ENCODE results near the gene PRKN. TPM values are rescaled to one million over a fixed set of nuclear protein-coding genes. Genes with fewer than 3 reads are reported as not detected.

Gene PRKN
- total and polyA plus RNA-seq, 2 donors (not counting 3 experiments of a cell fraction or from before 2014, with no cell fraction given) = 0.06 TPM; not detected in 1

DNA sequence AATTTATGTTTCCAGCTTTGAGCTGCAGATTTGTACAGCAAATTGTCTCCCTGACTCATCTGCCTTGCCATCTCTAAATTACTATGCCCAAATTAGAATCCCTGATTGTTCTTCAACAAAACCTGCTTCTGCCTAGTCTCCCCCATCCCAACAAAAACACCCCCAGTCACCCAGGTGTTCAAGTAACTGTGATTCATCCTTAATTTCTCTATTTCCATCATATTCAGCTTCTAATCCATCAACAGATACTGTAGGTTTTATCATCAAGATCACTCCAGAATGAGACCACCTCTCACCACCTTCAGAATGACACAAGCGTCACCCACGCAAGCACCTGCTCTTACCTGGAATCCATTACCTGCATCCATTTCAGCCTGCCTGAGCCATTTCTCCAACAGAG lies 498.5 kb downstream of the PRKN start:
- no peaks in the 10 kb centered on the region for H3K27me3 ChIP-seq (ENCODE audit: control insufficient read depth in 2 of 2, insufficient read depth in 2 of 2, low read length in 2 of 2)
- no peaks in the 10 kb centered on the region for H3K4me1 ChIP-seq (ENCODE audit: control insufficient read depth, extremely low read depth, insufficient read depth, low read length)
- POLR2A ChIA-PET = no interaction called here
- BruUV-seq (replicated peaks) = no TSS peak
- no peaks in the 10 kb centered on the region for H4K20me1 ChIP-seq (replicated peaks; ENCODE audit: control insufficient read depth, extremely low read depth, insufficient read depth, low read length)
- no peaks in the 10 kb centered on the region for H3K79me2 ChIP-seq (ENCODE audit: control insufficient read depth, insufficient read depth, low read length)
- TF ChIP-seq, protein P1, sequence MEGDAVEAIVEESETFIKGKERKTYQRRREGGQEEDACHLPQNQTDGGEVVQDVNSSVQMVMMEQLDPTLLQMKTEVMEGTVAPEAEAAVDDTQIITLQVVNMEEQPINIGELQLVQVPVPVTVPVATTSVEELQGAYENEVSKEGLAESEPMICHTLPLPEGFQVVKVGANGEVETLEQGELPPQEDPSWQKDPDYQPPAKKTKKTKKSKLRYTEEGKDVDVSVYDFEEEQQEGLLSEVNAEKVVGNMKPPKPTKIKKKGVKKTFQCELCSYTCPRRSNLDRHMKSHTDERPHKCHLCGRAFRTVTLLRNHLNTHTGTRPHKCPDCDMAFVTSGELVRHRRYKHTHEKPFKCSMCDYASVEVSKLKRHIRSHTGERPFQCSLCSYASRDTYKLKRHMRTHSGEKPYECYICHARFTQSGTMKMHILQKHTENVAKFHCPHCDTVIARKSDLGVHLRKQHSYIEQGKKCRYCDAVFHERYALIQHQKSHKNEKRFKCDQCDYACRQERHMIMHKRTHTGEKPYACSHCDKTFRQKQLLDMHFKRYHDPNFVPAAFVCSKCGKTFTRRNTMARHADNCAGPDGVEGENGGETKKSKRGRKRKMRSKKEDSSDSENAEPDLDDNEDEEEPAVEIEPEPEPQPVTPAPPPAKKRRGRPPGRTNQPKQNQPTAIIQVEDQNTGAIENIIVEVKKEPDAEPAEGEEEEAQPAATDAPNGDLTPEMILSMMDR (IDR thresholded peaks at IDR 0.05; ENCODE audit: extremely low read depth in 1 of 2, insufficient read depth in 1 of 2, low read depth in 1 of 2, low read length in 2 of 2) = no peak
- TF ChIP-seq EZH2 (IDR thresholded peaks at IDR 0.05; ENCODE audit: borderline replicate concordance, low read depth, low read length, severe bottlenecking) = no peak
- TF ChIP-seq GATA2 (IDR thresholded peaks at IDR 0.05; ENCODE audit: insufficient read depth, insufficient read length, low read depth, low read length) = no peak
- no peak for TF ChIP-seq POLR2A (IDR thresholded peaks at IDR 0.05; ENCODE audit: low read depth, low read length)
- no peak for TF ChIP-seq MYC (IDR thresholded peaks at IDR 0.05; ENCODE audit: low read depth, low read length)
- TF ChIP-seq POLR2AphosphoS5 (IDR thresholded peaks at IDR 0.05; ENCODE audit: insufficient read depth, low read depth, low read length) = no peak
- TF ChIP-seq, protein P2, sequence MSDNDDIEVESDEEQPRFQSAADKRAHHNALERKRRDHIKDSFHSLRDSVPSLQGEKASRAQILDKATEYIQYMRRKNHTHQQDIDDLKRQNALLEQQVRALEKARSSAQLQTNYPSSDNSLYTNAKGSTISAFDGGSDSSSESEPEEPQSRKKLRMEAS (IDR thresholded peaks at IDR 0.05; ENCODE audit: insufficient read depth, insufficient read length) = no peak
- TF ChIP-seq FOS (IDR thresholded peaks at IDR 0.05; ENCODE audit: borderline replicate concordance, insufficient read depth, low read length) = no peak
- no peak for TF ChIP-seq JUN (IDR thresholded peaks at IDR 0.05; ENCODE audit: borderline replicate concordance, insufficient read depth, insufficient read length, low read depth)
- H3K36me3 ChIP-seq (ENCODE audit: control insufficient read depth in 2 of 2, extremely low read depth in 1 of 2, insufficient read depth in 2 of 2, low read length in 2 of 2) = no peaks in the 10 kb centered on the region
- intact Hi-C loops (cut with micrococcal nuclease) (no loop called here), dilution Hi-C loops (cut with MboI; ENCODE audit: extremely low pct_ligation_motif_present, low sequenced_read_pairs) (no loop called here)
- H3K27ac ChIP-seq (ENCODE audit: insufficient read depth, low read depth, low read length) = no peak overlapping the region
- DNase-seq (ENCODE audit: low read depth, low spot score) = no peak
- no peaks in the 10 kb centered on the region for H3K9me1 ChIP-seq (replicated peaks; ENCODE audit: control insufficient read depth, extremely low read depth, insufficient read depth, low read length)
- no peak overlapping the region for H3K4me3 ChIP-seq (replicated peaks in 1 of 3; ENCODE audit: insufficient read depth in 1 of 3, low read depth in 1 of 3, low read length in 3 of 3)
- FAIRE-seq = no peak
- H3K9me3 ChIP-seq (replicated peaks; ENCODE audit: control insufficient read depth, insufficient read depth, low read length) = no peaks in the 10 kb centered on the region
- H2AFZ ChIP-seq (ENCODE audit: low read depth, low read length) = no peak overlapping the region
- CTCF ChIA-PET = no interaction called here
- H3K9ac ChIP-seq (replicated peaks; ENCODE audit: extremely low read depth, insufficient read depth, low read length) = no peak overlapping the region
- H3K4me2 ChIP-seq (ENCODE audit: insufficient read depth, low read length) = no peak overlapping the region

All from endothelial cell of umbilical vein (primary cell).